Esophagus muscularis mucosa (tissue), 4 donors: ENCODE data around the gene PRKCB. TPM values are rescaled to one million over a fixed set of nuclear protein-coding genes. Genes with fewer than 3 reads are reported as not detected.

Experiments used
- DNase-seq: peaks from one replicate; pipeline ENCODE4 v3.0.0-alpha.2; 2017; ENCODE audit errors: extremely low spot score
- H3K27ac ChIP-seq, 4 donors: fragments of 200-600 bp; sonication (generic); replicated peaks in 1 of 4; 1 replicate in 3 of 4; 2 replicates in 1 of 4; pipeline ENCODE4 v1.5.1; 2016 to 2019; ENCODE audit warnings: mild to moderate bottlenecking in 1 of 4
- H3K27me3 ChIP-seq, 4 donors: fragments of 200-600 bp; sonication (generic); one replicate each; pipeline versions ENCODE4 v1.5.1 to v1.6.0; 2016 to 2019
- H3K36me3 ChIP-seq, 4 donors: fragments of 200-600 bp; sonication (generic); one replicate each; pipeline ENCODE4 v1.5.1; 2016 to 2019
- H3K4me1 ChIP-seq, 4 donors: fragments of 200-600 bp; sonication (generic); one replicate each; pipeline ENCODE4 v1.5.1; 2016 to 2019
- H3K4me3 ChIP-seq, 4 donors: fragments of 200-600 bp; sonication (generic); 1 replicate in 2 of 4; 2 replicates in 2 of 4; pipeline ENCODE4 v1.5.1; 2016 to 2019; ENCODE audit warnings: mild to moderate bottlenecking in 4 of 4, moderate library complexity in 1 of 4
- H3K9me3 ChIP-seq, 4 donors: fragments of 200-600 bp; sonication (generic); 1 replicate in 3 of 4; 2 replicates in 1 of 4; pipeline ENCODE4 v1.5.1; 2016 to 2019
- EP300 ChIP-seq: sonication (generic); formaldehyde crosslinking; IDR thresholded peaks from one replicate; pipeline ENCODE4 v1.6.1; 2017; ENCODE audit warnings: antibody characterized with exemption
- POLR2A ChIP-seq: fragments of 450-650 bp; IDR thresholded peaks from one replicate; pipeline ENCODE4 v1.6.1; 2017; ENCODE audit warnings: antibody characterized with exemption, moderate library complexity, mild to moderate bottlenecking, low read depth
- POLR2AphosphoS5 ChIP-seq, 2 donors: sonication (generic); formaldehyde crosslinking; IDR thresholded peaks; one replicate each; pipeline ENCODE4 v1.6.1; 2017; ENCODE audit warnings: antibody characterized with exemption in 2 of 2
- WGBS: methylation state at CpG from one replicate; pipeline ENCODE4 v1.1.5; 2018; 5-methylcytosine and 5-hydroxymethylcytosine counted together
- intact Hi-C: fragments of 100-400 bp; cut with DNase I; formaldehyde crosslinking; loops from one replicate; pipeline ENCODE4 v1.15.1; 2023
- total RNA-seq, 4 donors: library from RNA; depleted of rRNA; stranded (reverse); fragments of >200 nt; gene quantifications; one replicate each; pipeline versions ENCODE4 v1.1.0 to v1.2.1, GENCODE V29; 2016
- TF ChIP-seq, protein P1 (sequence below), 3 experiments: fragments of 200-600 bp in 2 of 3; fragments of 450-650 bp in 1 of 3; sonication (generic) in 2 of 3; IDR thresholded peaks; one replicate each; pipeline ENCODE4 v1.5.1; 2017 to 2019; ENCODE audit warnings: antibody characterized with exemption in 3 of 3, mild to moderate bottlenecking in 2 of 3, moderate library complexity in 1 of 3

PRKCB gene
- total RNA-seq, 4 donors from 2014 or later: 5.8 to 15.6 (median 9.7) TPM

- H3K4me1 ChIP-seq: peaks cover 0 to 20% (median 4%) of the 10 kb centered on the region in 4 donors
- TF ChIP-seq, protein P1, sequence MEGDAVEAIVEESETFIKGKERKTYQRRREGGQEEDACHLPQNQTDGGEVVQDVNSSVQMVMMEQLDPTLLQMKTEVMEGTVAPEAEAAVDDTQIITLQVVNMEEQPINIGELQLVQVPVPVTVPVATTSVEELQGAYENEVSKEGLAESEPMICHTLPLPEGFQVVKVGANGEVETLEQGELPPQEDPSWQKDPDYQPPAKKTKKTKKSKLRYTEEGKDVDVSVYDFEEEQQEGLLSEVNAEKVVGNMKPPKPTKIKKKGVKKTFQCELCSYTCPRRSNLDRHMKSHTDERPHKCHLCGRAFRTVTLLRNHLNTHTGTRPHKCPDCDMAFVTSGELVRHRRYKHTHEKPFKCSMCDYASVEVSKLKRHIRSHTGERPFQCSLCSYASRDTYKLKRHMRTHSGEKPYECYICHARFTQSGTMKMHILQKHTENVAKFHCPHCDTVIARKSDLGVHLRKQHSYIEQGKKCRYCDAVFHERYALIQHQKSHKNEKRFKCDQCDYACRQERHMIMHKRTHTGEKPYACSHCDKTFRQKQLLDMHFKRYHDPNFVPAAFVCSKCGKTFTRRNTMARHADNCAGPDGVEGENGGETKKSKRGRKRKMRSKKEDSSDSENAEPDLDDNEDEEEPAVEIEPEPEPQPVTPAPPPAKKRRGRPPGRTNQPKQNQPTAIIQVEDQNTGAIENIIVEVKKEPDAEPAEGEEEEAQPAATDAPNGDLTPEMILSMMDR (IDR thresholded peaks at IDR 0.05): no peak
- TF ChIP-seq EP300 (no peak), POLR2AphosphoS5 (IDR thresholded peaks at IDR 0.05) (no peak), POLR2A (no peak)
- H3K27ac ChIP-seq: no peak overlapping the region
- H3K27me3 ChIP-seq: peaks cover 0 to 4% (median 0%) of the 10 kb centered on the region in 4 donors
- WGBS: 54% methylated on average over 2 of the region's 2 CpGs
- intact Hi-C loops: no loop called here
- no peaks in the 10 kb centered on the region for H3K9me3 ChIP-seq
- H3K4me3 ChIP-seq: no peak overlapping the region
- no peak for DNase-seq
- no peaks in the 10 kb centered on the region for H3K36me3 ChIP-seq
Observed at GRCh38 chr16:23865853-23866252, 30.1 kb downstream of the PRKCB start.

- no peaks in the 10 kb centered on the region for H3K36me3 ChIP-seq
- DNase-seq: no peak
- no peaks in the 10 kb centered on the region for H3K27me3 ChIP-seq
- peaks cover 0 to 20% (median 4%) of the 10 kb centered on the region in 4 donors for H3K4me1 ChIP-seq
- WGBS: 88% methylated on average over 4 of the region's 4 CpGs
- TF ChIP-seq POLR2A (no peak), POLR2AphosphoS5 (IDR thresholded peaks at IDR 0.05) (no peak), EP300 (no peak)
- TF ChIP-seq, protein P1 (IDR thresholded peaks at IDR 0.05): no peak
- H3K27ac ChIP-seq: no peak overlapping the region
- H3K4me3 ChIP-seq: no peak overlapping the region
- intact Hi-C loops: no loop called here
- no peaks in the 10 kb centered on the region for H3K9me3 ChIP-seq
Observed at GRCh38 chr16:23866621-23867020, 30.8 kb downstream of the PRKCB start.

GRCh38 chr16:23867566-23867965 lies 31.8 kb downstream of the PRKCB start:
- no peak overlapping the region for H3K4me3 ChIP-seq
- H3K9me3 ChIP-seq: no peaks in the 10 kb centered on the region
- H3K27ac ChIP-seq: no peak overlapping the region
- intact Hi-C loops: no loop called here
- no peaks in the 10 kb centered on the region for H3K36me3 ChIP-seq
- no peaks in the 10 kb centered on the region for H3K27me3 ChIP-seq
- H3K4me1 ChIP-seq: peaks cover 0 to 13% (median 4%) of the 10 kb centered on the region in 4 donors
- no peak for DNase-seq
- no peak for TF ChIP-seq POLR2AphosphoS5 (IDR thresholded peaks at IDR 0.05)
- TF ChIP-seq EP300: no peak
- TF ChIP-seq POLR2A: no peak
- TF ChIP-seq, protein P1 (IDR thresholded peaks at IDR 0.05): no peak
- 65% methylated on average over 2 of the region's 2 CpGs for WGBS

GRCh38 chr16:23868136-23868535 lies 32.4 kb downstream of the PRKCB start:
- 35% methylated on average over 1 of the region's 1 CpG for WGBS
- H3K27ac ChIP-seq: no peak overlapping the region
- no peaks in the 10 kb centered on the region for H3K9me3 ChIP-seq
- TF ChIP-seq POLR2A: no peak
- TF ChIP-seq, protein P1 (IDR thresholded peaks at IDR 0.05): no peak
- no peak for TF ChIP-seq EP300
- TF ChIP-seq POLR2AphosphoS5 (IDR thresholded peaks at IDR 0.05): no peak
- no peaks in the 10 kb centered on the region for H3K36me3 ChIP-seq
- no peak overlapping the region for H3K4me3 ChIP-seq
- intact Hi-C loops: no loop called here
- H3K27me3 ChIP-seq: no peaks in the 10 kb centered on the region
- peaks cover 0 to 10% (median 2%) of the 10 kb centered on the region in 4 donors for H3K4me1 ChIP-seq
- no peak for DNase-seq

GRCh38 chr16:23869052-23869451 lies 33.3 kb downstream of the PRKCB start:
- intact Hi-C loops: no loop called here
- Histone ChIP-seq H3K27ac (no peak overlapping the region), H3K36me3 (no peaks in the 10 kb centered on the region), H3K4me1 (peaks cover 0 to 2% (median 0%) of the 10 kb centered on the region in 4 donors), H3K9me3 (no peaks in the 10 kb centered on the region), H3K27me3 (no peaks in the 10 kb centered on the region), H3K4me3 (no peak overlapping the region)
- TF ChIP-seq, protein P1 (IDR thresholded peaks at IDR 0.05): no peak
- TF ChIP-seq POLR2A: no peak
- no peak for TF ChIP-seq EP300
- TF ChIP-seq POLR2AphosphoS5 (IDR thresholded peaks at IDR 0.05): no peak
- no peak for DNase-seq
- 69% methylated on average over 5 of the region's 5 CpGs for WGBS
